ENCODE measurements around the gene MKI67.

- TF ChIP-seq CTCF (IDR thresholded peaks at IDR 0.05): no peak
- TF ChIP-seq EZH2 (IDR thresholded peaks at IDR 0.05; ENCODE audit: borderline replicate concordance, insufficient read depth, low read depth, low read length, poor library complexity, severe bottlenecking): no peak
Observed at GRCh38 chr10:128113026-128113425, 13.2 kb downstream of the MKI67 start.

All from B cell (primary cell).